Activated naive CD4-positive, alpha-beta T cell treated with Interleukin-2 at 50 U/mL for 16 hours (primary cell): ENCODE results near the gene STK38.
"Not testable (repeated sequence)": the region's sequence is repeated elsewhere in the genome, so short reads cannot be mapped to it uniquely, and the experiment has no call there.

Experiments used
- DNase-seq: peaks from one replicate; pipeline ENCODE4 v3.0.0-alpha.2; 2020

The STK38 gene

GRCh38 chr6:36546920-36547645, at the start of gene STK38:
Gene STK38, minus strand, starts transcription at chr6:36547479. Its CDS starts 7,277 bp downstream, at chr6:36540202.
- peak; percentile 94 for DNase-seq

GRCh38 chr6:36596356-36596755, 49.1 kb upstream of the STK38 start:
- no peak for DNase-seq

- DNase-seq = peak; percentile 30
Observed at GRCh38 chr6:36594816-36595643, 47.8 kb upstream of the STK38 start.

GRCh38 chr6:36594029-36594815, 46.9 kb upstream of the STK38 start, which contains the start of gene SRSF3:
Gene SRSF3, plus strand, starts transcription at chr6:36594362. Its CDS starts 2,401 bp downstream, at chr6:36596763.
- DNase-seq = peak; percentile 95

- peak; percentile 52 for DNase-seq
Observed at GRCh38 chr6:36593569-36594028, 46.3 kb upstream of the STK38 start.

- no peak for DNase-seq
Observed at GRCh38 chr6:36592221-36592655, 45.0 kb upstream of the STK38 start.

GRCh38 chr6:36590237-36590636, 43.0 kb upstream of the STK38 start:
- DNase-seq = no peak

- DNase-seq = not testable (repeated sequence)
Observed at GRCh38 chr6:36589025-36589400, 41.7 kb upstream of the STK38 start.

- DNase-seq = no peak
Observed at GRCh38 chr6:36586606-36587005, 39.3 kb upstream of the STK38 start.

- no peak for DNase-seq
Observed at GRCh38 chr6:36581716-36582115, 34.4 kb upstream of the STK38 start.

GRCh38 chr6:36580184-36580526, 32.9 kb upstream of the STK38 start:
- no peak for DNase-seq

GRCh38 chr6:36578431-36578830, 31.2 kb upstream of the STK38 start:
- no peak for DNase-seq

- DNase-seq = no peak
Observed at GRCh38 chr6:36578030-36578429, 30.8 kb upstream of the STK38 start.

- no peak for DNase-seq
Observed at GRCh38 chr6:36577301-36577700, 30.0 kb upstream of the STK38 start.

GRCh38 chr6:36576578-36576977, 29.3 kb upstream of the STK38 start:
- DNase-seq = no peak

GRCh38 chr6:36574679-36575078, 27.4 kb upstream of the STK38 start:
- no peak for DNase-seq

- DNase-seq = not testable (repeated sequence)
Observed at GRCh38 chr6:36572353-36573311, 25.4 kb upstream of the STK38 start.

GRCh38 chr6:36571122-36572043, 24.1 kb upstream of the STK38 start:
- DNase-seq = no peak

GRCh38 chr6:36570264-36570663, 23.0 kb upstream of the STK38 start:
- DNase-seq = no peak

GRCh38 chr6:36566418-36566905, 19.2 kb upstream of the STK38 start:
- no peak for DNase-seq

- DNase-seq = no peak
Observed at GRCh38 chr6:36563928-36564284, 16.6 kb upstream of the STK38 start.
